GM19455 (cell line): ENCODE results near the gene NOS3.

ENCODE experiments used
- ATAC-seq: cut with Tn5 transposase; IDR thresholded peaks from one replicate; pipeline ENCODE4 v1.9.1; 2021; ENCODE audit not compliant: unreplicated experiment

The NOS3 gene

GRCh38 chr7:150964593-150965111 lies 26.2 kb upstream of the NOS3 start:
- no peak for ATAC-seq

- ATAC-seq, result no peak
Measured at GRCh38 chr7:150965273-150965830, 25.5 kb upstream of the NOS3 start.

- no peak for ATAC-seq
Measured at GRCh38 chr7:150966002-150966401, 24.8 kb upstream of the NOS3 start.

GRCh38 chr7:150967349-150967748 lies 23.5 kb upstream of the NOS3 start:
- ATAC-seq, result no peak

GRCh38 chr7:150968056-150968733 lies 22.6 kb upstream of the NOS3 start:
- no peak for ATAC-seq

GRCh38 chr7:150968734-150969372 lies 22.0 kb upstream of the NOS3 start:
- no peak for ATAC-seq

- ATAC-seq, result no peak
Measured at GRCh38 chr7:150969475-150969874, 21.3 kb upstream of the NOS3 start.

- ATAC-seq, result no peak
Measured at GRCh38 chr7:150970424-150970823, 20.4 kb upstream of the NOS3 start.

- no peak for ATAC-seq
Measured at GRCh38 chr7:150971242-150972022, 19.4 kb upstream of the NOS3 start.

GRCh38 chr7:150972023-150972468 lies 18.8 kb upstream of the NOS3 start:
- ATAC-seq, result no peak

- no peak for ATAC-seq
Measured at GRCh38 chr7:150972741-150973140, 18.1 kb upstream of the NOS3 start.

- ATAC-seq, result no peak
Measured at GRCh38 chr7:150973571-150974451, 17.0 kb upstream of the NOS3 start.

- peak; percentile 59 for ATAC-seq
Measured at GRCh38 chr7:150974468-150975391, 16.1 kb upstream of the NOS3 start.

GRCh38 chr7:150975536-150976319 lies 15.1 kb upstream of the NOS3 start:
- no peak for ATAC-seq

GRCh38 chr7:150976529-150977381 lies 14.1 kb upstream of the NOS3 start:
- ATAC-seq, result no peak

GRCh38 chr7:150977382-150978125 lies 13.3 kb upstream of the NOS3 start:
- ATAC-seq, result no peak
